GM18519 (cell line): ENCODE data around the gene MCM5.
"Not testable (repeated sequence)": the region's sequence is repeated elsewhere in the genome, so short reads cannot be mapped to it uniquely, and the experiment has no call there.

Source experiments
- ATAC-seq: cut with Tn5 transposase; IDR thresholded peaks from one replicate; pipeline ENCODE4 v1.9.1; 2021; ENCODE audit warnings: mild to moderate bottlenecking, moderate library complexity; ENCODE audit not compliant: unreplicated experiment, low FRiP score

Gene MCM5

GRCh38 chr22:35465109-35465701 lies 65.3 kb downstream of the MCM5 start:
- ATAC-seq = no peak

GRCh38 chr22:35467681-35468434 lies 67.9 kb downstream of the MCM5 start:
- no peak for ATAC-seq

GRCh38 chr22:35470903-35471321 lies 71.0 kb downstream of the MCM5 start:
- ATAC-seq = no peak

- ATAC-seq = not testable (repeated sequence)
These were observed 71.6 kb downstream of the MCM5 start for GRCh38 chr22:35471566-35471965.

GRCh38 chr22:35472488-35472887 lies 72.5 kb downstream of the MCM5 start:
- no peak for ATAC-seq

- ATAC-seq = no peak
These were observed 74.0 kb downstream of the MCM5 start for GRCh38 chr22:35473971-35474370.
